Activated CD4-positive, alpha-beta memory T cell treated with anti-CD3 and anti-CD28 coated beads, Interleukin-2, amount 10 ng/mL, durations not matched to agents 7 days and 5 days (primary cell): ENCODE data around the gene RBM25. TPM values are rescaled to one million over a fixed set of nuclear protein-coding genes. Genes with fewer than 3 reads are reported as not detected.
A peak's percentile ranks its signal among the peaks of the same experiment; 100 is the strongest.

ENCODE experiments used
- CTCF ChIA-PET: fragments of 350-600 bp; sonication (Branson Sonifier 250); formaldehyde crosslinking; loops from one replicate; lab custom pipeline; 2021; ENCODE audit warnings: antibody characterized with exemption, inconsistent platforms; lab: Charles Lee
- POLR2A ChIA-PET: fragments of 350-600 bp; sonication (Branson Sonifier 250); formaldehyde crosslinking; loops from one replicate; lab custom pipeline; 2021; ENCODE audit warnings: antibody characterized with exemption; lab: Charles Lee
- DNase-seq: peaks from one replicate; pipeline ENCODE4 v3.0.0-alpha.2; 2020
- H3K27ac Mint-ChIP-seq: one replicate; pipeline ENCODE4 v1.8.0; 2021; ENCODE audit warnings: mild to moderate bottlenecking, mixed read lengths
- H3K27me3 Mint-ChIP-seq: one replicate; pipeline ENCODE4 v1.8.0; 2021; ENCODE audit warnings: mixed read lengths
- H3K36me3 Mint-ChIP-seq: one replicate; pipeline ENCODE4 v1.8.0; 2021; ENCODE audit warnings: low read depth, mixed read lengths
- H3K4me1 Mint-ChIP-seq: one replicate; pipeline ENCODE4 v1.8.0; 2021; ENCODE audit warnings: mixed read lengths
- H3K4me3 Mint-ChIP-seq: one replicate; pipeline ENCODE4 v1.8.0; 2021; ENCODE audit warnings: mild to moderate bottlenecking, mixed read lengths
- H3K9me3 Mint-ChIP-seq: one replicate; pipeline ENCODE4 v1.8.0; 2021; ENCODE audit warnings: mixed read lengths
- total RNA-seq, 2 experiments: library from RNA; stranded (reverse); gene quantifications; one replicate each; pipeline ENCODE4 v1.2.3, GENCODE V29; 2021

The RBM25 gene
- total RNA-seq, 2 experiments from 2014 or later: 86.9 TPM

- Mint-ChIP-seq H3K36me3 (peaks cover 74% of the 10 kb centered on the region), H3K4me1 (no peaks in the 10 kb centered on the region)
Observed at GRCh38 chr14:73105727-73106126, 47.4 kb downstream of the RBM25 start.

GRCh38 chr14:73116079-73116665, 57.8 kb downstream of the RBM25 start:
- ChIA-PET POLR2A (interaction anchor here (0.8 kb wide), 2 partner anchors 16 to 20 kb away, joined by 3 to 4 read pairs; partner anchors contain the start of gene PSEN1), CTCF (no interaction called here)
- no peaks in the 10 kb centered on the region for H3K27me3 Mint-ChIP-seq
- no peaks in the 10 kb centered on the region for H3K9me3 Mint-ChIP-seq
- no peak for DNase-seq
- no peak overlapping the region for H3K4me3 Mint-ChIP-seq
- no peak overlapping the region for H3K27ac Mint-ChIP-seq
- peaks cover 62% of the 10 kb centered on the region for H3K36me3 Mint-ChIP-seq
- no peaks in the 10 kb centered on the region for H3K4me1 Mint-ChIP-seq

More at GRCh38 chr14:73105727-73106126, 47.4 kb downstream of the RBM25 start:
- no peak overlapping the region for H3K4me3 Mint-ChIP-seq
- POLR2A ChIA-PET: no interaction called here
- H3K27me3 Mint-ChIP-seq: no peaks in the 10 kb centered on the region
- no peak overlapping the region for H3K27ac Mint-ChIP-seq
- no peaks in the 10 kb centered on the region for H3K9me3 Mint-ChIP-seq
- DNase-seq: no peak
- CTCF ChIA-PET: interaction anchor here (0.7 kb wide), 1 partner anchor 12 kb away, joined by 3 read pairs; no protein-coding TSS in a partner anchor

- peaks cover 50% of the 10 kb centered on the region for H3K36me3 Mint-ChIP-seq
Observed at GRCh38 chr14:73124180-73124894, 66.0 kb downstream of the RBM25 start.

GRCh38 chr14:73125169-73125588, 66.8 kb downstream of the RBM25 start:
- Mint-ChIP-seq H3K4me1 (no peaks in the 10 kb centered on the region), H3K9me3 (no peaks in the 10 kb centered on the region), H3K27me3 (no peaks in the 10 kb centered on the region), H3K4me3 (no peak overlapping the region), H3K27ac (no peak overlapping the region), H3K36me3 (peaks cover 41% of the 10 kb centered on the region)
- ChIA-PET CTCF (no interaction called here), POLR2A (interaction anchor here (1.2 to 1.5 kb wide), 2 partner anchors 11 to 66 kb away, joined by 3 to 10 read pairs; partner anchors contain the start of genes PSEN1 and RBM25)
- DNase-seq: no peak

More at GRCh38 chr14:73124180-73124894, 66.0 kb downstream of the RBM25 start:
- Mint-ChIP-seq H3K4me1 (no peaks in the 10 kb centered on the region), H3K27ac (no peak overlapping the region), H3K4me3 (no peak overlapping the region), H3K27me3 (no peaks in the 10 kb centered on the region), H3K9me3 (no peaks in the 10 kb centered on the region)
- CTCF ChIA-PET: no interaction called here
- DNase-seq: no peak
- POLR2A ChIA-PET: interaction anchor here (0.8 kb wide), 1 partner anchor 12 kb away, joined by 4 read pairs; the partner anchor contains the start of gene PSEN1

GRCh38 chr14:73125746-73126145, 67.4 kb downstream of the RBM25 start:
- H3K27me3 Mint-ChIP-seq: no peaks in the 10 kb centered on the region
- H3K36me3 Mint-ChIP-seq: peaks cover 39% of the 10 kb centered on the region
- H3K9me3 Mint-ChIP-seq: no peaks in the 10 kb centered on the region
- H3K4me1 Mint-ChIP-seq: no peaks in the 10 kb centered on the region
- DNase-seq: no peak
- H3K27ac Mint-ChIP-seq: no peak overlapping the region
- ChIA-PET CTCF (no interaction called here), POLR2A (interaction anchor here (0.7 to 1.5 kb wide), 4 partner anchors 10 to 67 kb away, joined by 3 to 10 read pairs (median 3); partner anchors contain the start of genes PSEN1 and RBM25)
- H3K4me3 Mint-ChIP-seq: no peak overlapping the region

GRCh38 chr14:73133795-73134194, 75.5 kb downstream of the RBM25 start:
- Mint-ChIP-seq H3K27ac (no peak overlapping the region), H3K27me3 (no peaks in the 10 kb centered on the region), H3K4me3 (no peak overlapping the region), H3K36me3 (peaks cover 23% of the 10 kb centered on the region), H3K4me1 (peaks cover 21% of the 10 kb centered on the region), H3K9me3 (peaks cover 5% of the 10 kb centered on the region)
- DNase-seq: no peak
- ChIA-PET CTCF (no interaction called here), POLR2A (no interaction called here)

- H3K27me3 Mint-ChIP-seq: no peaks in the 10 kb centered on the region
- H3K9me3 Mint-ChIP-seq: peaks cover 5% of the 10 kb centered on the region
- DNase-seq: no peak
- H3K4me3 Mint-ChIP-seq: peak overlapping the region; percentile 85
- peaks cover 30% of the 10 kb centered on the region for H3K4me1 Mint-ChIP-seq
- ChIA-PET CTCF (interaction anchor here (0.6 to 1.5 kb wide), 3 partner anchors 37 to 253 kb away, joined by 3 to 5 read pairs (median 3); no protein-coding TSS in a partner anchor), POLR2A (interaction anchor here (0.7 to 3.6 kb wide), 11 partner anchors 10 to 355 kb away, joined by 3 to 36 read pairs (median 4); partner anchors contain the start of genes NUMB, RBM25 and RIOX1)
- H3K36me3 Mint-ChIP-seq: peaks cover 30% of the 10 kb centered on the region
- peak overlapping the region; percentile 97 for H3K27ac Mint-ChIP-seq
Observed at GRCh38 chr14:73136085-73136386, 77.7 kb downstream of the RBM25 start.

GRCh38 chr14:73136387-73137225, 78.3 kb downstream of the RBM25 start, which contains the start of gene PSEN1:
Gene PSEN1, plus strand, starts transcription at chr14:73136507. Its CDS starts 11,513 bp downstream, at chr14:73148020.
- H3K36me3 Mint-ChIP-seq: peaks cover 32% of the 10 kb centered on the region

GRCh38 chr14:73140811-73141323, 82.5 kb downstream of the RBM25 start:
- peaks cover 27% of the 10 kb centered on the region for H3K36me3 Mint-ChIP-seq
- ChIA-PET POLR2A (no interaction called here), CTCF (no interaction called here)
- H3K9me3 Mint-ChIP-seq: no peaks in the 10 kb centered on the region
- H3K4me3 Mint-ChIP-seq: no peak overlapping the region
- H3K27ac Mint-ChIP-seq: no peak overlapping the region
- peaks cover 44% of the 10 kb centered on the region for H3K4me1 Mint-ChIP-seq
- no peak for DNase-seq
- H3K27me3 Mint-ChIP-seq: no peaks in the 10 kb centered on the region

More at GRCh38 chr14:73136387-73137225, 78.3 kb downstream of the RBM25 start, which contains the start of gene PSEN1:
- no peaks in the 10 kb centered on the region for H3K27me3 Mint-ChIP-seq
- peak; percentile 99 for DNase-seq
- peaks cover 32% of the 10 kb centered on the region for H3K4me1 Mint-ChIP-seq
- CTCF ChIA-PET: interaction anchor here (0.6 to 1.5 kb wide), 4 partner anchors 37 to 253 kb away, joined by 3 to 5 read pairs (median 3); no protein-coding TSS in a partner anchor
- H3K9me3 Mint-ChIP-seq: peaks cover 5% of the 10 kb centered on the region
- H3K27ac Mint-ChIP-seq: peak within 1 kb of the TSS; percentile 97
- peak within 1 kb of the TSS; percentile 85 for H3K4me3 Mint-ChIP-seq
- POLR2A ChIA-PET: interaction anchor here (0.7 to 3.6 kb wide), 14 partner anchors 11 to 354 kb away, joined by 3 to 36 read pairs (median 4); partner anchors contain the start of genes NUMB, RBM25 and RIOX1

GRCh38 chr14:73142216-73142615, 83.9 kb downstream of the RBM25 start:
- H3K9me3 Mint-ChIP-seq: no peaks in the 10 kb centered on the region
- H3K4me3 Mint-ChIP-seq: no peak overlapping the region
- no peak for DNase-seq
- H3K4me1 Mint-ChIP-seq: peaks cover 36% of the 10 kb centered on the region
- H3K27me3 Mint-ChIP-seq: no peaks in the 10 kb centered on the region
- peaks cover 23% of the 10 kb centered on the region for H3K36me3 Mint-ChIP-seq
- CTCF ChIA-PET: interaction anchor here (0.6 kb wide), 1 partner anchor 359 kb away, joined by 3 read pairs; no protein-coding TSS in a partner anchor
- POLR2A ChIA-PET: no interaction called here
- peak overlapping the region; percentile 59 for H3K27ac Mint-ChIP-seq

- no peaks in the 10 kb centered on the region for H3K27me3 Mint-ChIP-seq
- no peak for DNase-seq
- CTCF ChIA-PET: no interaction called here
- H3K4me1 Mint-ChIP-seq: peaks cover 30% of the 10 kb centered on the region
- H3K36me3 Mint-ChIP-seq: peaks cover 22% of the 10 kb centered on the region
- H3K4me3 Mint-ChIP-seq: no peak overlapping the region
- POLR2A ChIA-PET: no interaction called here
- no peaks in the 10 kb centered on the region for H3K9me3 Mint-ChIP-seq
- no peak overlapping the region for H3K27ac Mint-ChIP-seq
Observed at GRCh38 chr14:73143003-73143402, 84.7 kb downstream of the RBM25 start.

- Mint-ChIP-seq H3K4me1 (peaks cover 30% of the 10 kb centered on the region), H3K4me3 (no peak overlapping the region), H3K9me3 (no peaks in the 10 kb centered on the region), H3K36me3 (peaks cover 24% of the 10 kb centered on the region), H3K27me3 (no peaks in the 10 kb centered on the region), H3K27ac (no peak overlapping the region)
- no peak for DNase-seq
- POLR2A ChIA-PET: no interaction called here
- CTCF ChIA-PET: interaction anchor here (0.7 kb wide), 1 partner anchor 60 kb away, joined by 4 read pairs; no protein-coding TSS in a partner anchor
Observed at GRCh38 chr14:73143617-73144016, 85.3 kb downstream of the RBM25 start.
